Keratinocyte (primary cell): ENCODE data around the gene PTGDR2. TPM values are rescaled to one million over a fixed set of nuclear protein-coding genes. Genes with fewer than 3 reads are reported as not detected.

ENCODE experiments used
- DNase-seq: peaks from one replicate; pipeline ENCODE4 v3.0.0-alpha.2; 2011; ENCODE audit warnings: low read depth, missing footprints, low spot score
- FAIRE-seq: peaks from 2 replicates; lab custom pipeline; 2011; peaks lifted over from hg19 to GRCh38; lab: Jason Lieb, UNC
- H2AFZ ChIP-seq: 2 replicates; pipeline ENCODE4 v1.6.0; 2012; ENCODE audit warnings: low read length, control low read depth, inconsistent platforms; ENCODE audit not compliant: control insufficient read depth
- H3K27ac ChIP-seq: 2 replicates; pipeline ENCODE4 v1.5.1; 2011; ENCODE audit warnings: low read length; ENCODE audit not compliant: control insufficient read depth, insufficient read depth
- H3K27me3 ChIP-seq: 3 replicates; pipeline ENCODE4 v1.6.0; 2011; ENCODE audit warnings: low read length; ENCODE audit not compliant: control insufficient read depth, insufficient read depth; ENCODE audit errors: extremely low read depth
- H3K36me3 ChIP-seq, 2 experiments: 2 replicates in 1 of 2; 3 replicates in 1 of 2; pipeline ENCODE4 v1.5.1; 2011; ENCODE audit warnings: low read length in 2 of 2, mild to moderate bottlenecking in 1 of 2; ENCODE audit not compliant: control insufficient read depth in 2 of 2, insufficient read depth in 2 of 2; ENCODE audit errors: extremely low read depth in 1 of 2
- H3K4me1 ChIP-seq: 3 replicates; pipeline ENCODE4 v1.5.1; 2011; ENCODE audit warnings: low read length; ENCODE audit not compliant: control insufficient read depth, insufficient read depth; ENCODE audit errors: extremely low read depth
- H3K4me2 ChIP-seq: 3 replicates; pipeline ENCODE4 v1.6.0; 2011; ENCODE audit warnings: low read depth, low read length; ENCODE audit not compliant: control insufficient read depth, insufficient read depth; ENCODE audit errors: extremely low read depth
- H3K4me3 ChIP-seq, 3 experiments: fragments of 200-600 bp in 1 of 3; sonication (generic) in 1 of 3; 2 replicates in 2 of 3; 3 replicates in 1 of 3; pipeline ENCODE4 v1.5.1; 2011 to 2016; ENCODE audit warnings: low read length in 3 of 3, mild to moderate bottlenecking in 3 of 3, control low read depth in 2 of 3, inconsistent platforms in 1 of 3, low read depth in 1 of 3, mixed read lengths in 1 of 3, mixed run types in 1 of 3, moderate library complexity in 1 of 3; ENCODE audit not compliant: control insufficient read depth in 2 of 3, insufficient read depth in 2 of 3; ENCODE audit errors: extremely low read depth in 1 of 3
- H3K79me2 ChIP-seq: 2 replicates; pipeline ENCODE4 v1.6.0; 2012; ENCODE audit warnings: low read length; ENCODE audit not compliant: control insufficient read depth, insufficient read depth
- H3K9ac ChIP-seq: 3 replicates; pipeline ENCODE4 v1.6.0; 2011; ENCODE audit warnings: low read length; ENCODE audit not compliant: control insufficient read depth, insufficient read depth; ENCODE audit errors: extremely low read depth
- H3K9me1 ChIP-seq: 3 replicates; pipeline ENCODE4 v1.6.0; 2011; ENCODE audit warnings: low read length; ENCODE audit not compliant: control insufficient read depth, insufficient read depth; ENCODE audit errors: extremely low read depth
- H3K9me3 ChIP-seq: 2 replicates; pipeline ENCODE4 v1.5.1; 2012; ENCODE audit warnings: low read depth, low read length; ENCODE audit not compliant: control insufficient read depth
- H4K20me1 ChIP-seq: 3 replicates; pipeline ENCODE4 v1.6.0; 2011; ENCODE audit warnings: low read length; ENCODE audit not compliant: control insufficient read depth, insufficient read depth; ENCODE audit errors: extremely low read depth
- EZH2 ChIP-seq: IDR thresholded peaks from one replicate; pipeline ENCODE4 v1.6.1; 2012; ENCODE audit warnings: inconsistent platforms, mild to moderate bottlenecking, low read length, moderate library complexity
- dilution Hi-C: fragments of 300-500 bp; cut with MboI; formaldehyde crosslinking; loops from one replicate; pipeline ENCODE4 v1.7.0; 2020; ENCODE audit warnings: low sequenced_read_pairs; ENCODE audit not compliant: extremely low pct_ligation_motif_present
- polyA plus RNA-seq, 5 experiments: library from polyadenylated mRNA; depleted of rRNA in 3 of 5; stranded (reverse) in 3 of 5; stranded (forward) in 1 of 5; unstranded in 1 of 5; fragments of >200 nt; gene quantifications; 1 replicate in 1 of 5; 2 replicates in 3 of 5; 3 replicates in 1 of 5; pipeline versions ENCODE4 v1.2.1 to v1.2.3, GENCODE V29; 2011 to 2012; ENCODE audit warnings: missing spikeins in 2 of 5, low read depth in 1 of 5, low replicate concordance in 1 of 5
- TF ChIP-seq, protein P1 (sequence below), 3 experiments: IDR thresholded peaks in 1 of 3; conservative IDR thresholded peaks in 1 of 3; optimal IDR thresholded peaks in 1 of 3; 2 replicates in 2 of 3; 3 replicates in 1 of 3; pipeline versions ENCODE3 to v1.5.1; 2011; ENCODE audit warnings: low read length in 3 of 3, mild to moderate bottlenecking in 3 of 3, moderate library complexity in 2 of 3, control low read depth in 1 of 3, inconsistent platforms in 1 of 3; ENCODE audit not compliant: insufficient read depth in 2 of 3; ENCODE audit errors: extremely low read depth in 1 of 3

Gene PTGDR2
- polyA plus RNA-seq, 1 donor (not counting 4 experiments of a cell fraction or from before 2014, with no cell fraction given) = not detected

DNA sequence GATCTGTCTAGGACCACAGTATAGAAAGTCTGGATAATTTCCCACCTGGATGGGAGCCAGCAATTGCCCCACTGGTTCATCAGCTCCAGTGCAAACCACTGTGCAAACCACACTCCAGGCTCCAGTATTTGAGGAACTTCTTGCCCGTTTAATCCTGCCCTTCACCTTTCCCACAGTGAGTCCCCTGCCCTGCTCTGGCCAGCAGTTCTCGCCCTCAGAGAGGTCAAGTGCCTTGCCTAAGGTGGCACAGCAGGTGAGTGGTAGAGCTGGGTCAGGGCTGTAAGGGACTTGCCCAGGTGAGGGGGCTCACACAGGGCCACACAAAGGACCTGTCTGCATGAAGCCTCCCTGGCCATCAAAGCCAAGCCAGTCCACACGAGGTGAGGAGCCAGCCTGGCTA, 46.5 kb downstream of the PTGDR2 start:
- H3K27ac ChIP-seq = no peak overlapping the region
- no peak for TF ChIP-seq EZH2
- TF ChIP-seq, protein P1, sequence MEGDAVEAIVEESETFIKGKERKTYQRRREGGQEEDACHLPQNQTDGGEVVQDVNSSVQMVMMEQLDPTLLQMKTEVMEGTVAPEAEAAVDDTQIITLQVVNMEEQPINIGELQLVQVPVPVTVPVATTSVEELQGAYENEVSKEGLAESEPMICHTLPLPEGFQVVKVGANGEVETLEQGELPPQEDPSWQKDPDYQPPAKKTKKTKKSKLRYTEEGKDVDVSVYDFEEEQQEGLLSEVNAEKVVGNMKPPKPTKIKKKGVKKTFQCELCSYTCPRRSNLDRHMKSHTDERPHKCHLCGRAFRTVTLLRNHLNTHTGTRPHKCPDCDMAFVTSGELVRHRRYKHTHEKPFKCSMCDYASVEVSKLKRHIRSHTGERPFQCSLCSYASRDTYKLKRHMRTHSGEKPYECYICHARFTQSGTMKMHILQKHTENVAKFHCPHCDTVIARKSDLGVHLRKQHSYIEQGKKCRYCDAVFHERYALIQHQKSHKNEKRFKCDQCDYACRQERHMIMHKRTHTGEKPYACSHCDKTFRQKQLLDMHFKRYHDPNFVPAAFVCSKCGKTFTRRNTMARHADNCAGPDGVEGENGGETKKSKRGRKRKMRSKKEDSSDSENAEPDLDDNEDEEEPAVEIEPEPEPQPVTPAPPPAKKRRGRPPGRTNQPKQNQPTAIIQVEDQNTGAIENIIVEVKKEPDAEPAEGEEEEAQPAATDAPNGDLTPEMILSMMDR (optimal IDR thresholded peaks at IDR 0.05 in 1 of 3, IDR thresholded peaks at IDR 0.05 in 1 of 3, conservative IDR thresholded peaks at IDR 0.05 in 1 of 3; ENCODE audit: extremely low read depth in 1 of 3, insufficient read depth in 2 of 3, low read length in 3 of 3) = no peak
- FAIRE-seq (no peak), DNase-seq (no peak)
- no peaks in the 10 kb centered on the region for H3K9me3 ChIP-seq
- H3K4me1 ChIP-seq = no peaks in the 10 kb centered on the region
- H2AFZ ChIP-seq = no peak overlapping the region
- no peaks in the 10 kb centered on the region for H3K9me1 ChIP-seq
- H3K79me2 ChIP-seq = no peaks in the 10 kb centered on the region
- H3K9ac ChIP-seq = no peak overlapping the region
- dilution Hi-C loops = no loop called here
- H3K4me3 ChIP-seq = no peak overlapping the region
- no peaks in the 10 kb centered on the region for H4K20me1 ChIP-seq
- no peak overlapping the region for H3K4me2 ChIP-seq
- H3K27me3 ChIP-seq = no peaks in the 10 kb centered on the region
- H3K36me3 ChIP-seq = no peaks in the 10 kb centered on the region

DNA sequence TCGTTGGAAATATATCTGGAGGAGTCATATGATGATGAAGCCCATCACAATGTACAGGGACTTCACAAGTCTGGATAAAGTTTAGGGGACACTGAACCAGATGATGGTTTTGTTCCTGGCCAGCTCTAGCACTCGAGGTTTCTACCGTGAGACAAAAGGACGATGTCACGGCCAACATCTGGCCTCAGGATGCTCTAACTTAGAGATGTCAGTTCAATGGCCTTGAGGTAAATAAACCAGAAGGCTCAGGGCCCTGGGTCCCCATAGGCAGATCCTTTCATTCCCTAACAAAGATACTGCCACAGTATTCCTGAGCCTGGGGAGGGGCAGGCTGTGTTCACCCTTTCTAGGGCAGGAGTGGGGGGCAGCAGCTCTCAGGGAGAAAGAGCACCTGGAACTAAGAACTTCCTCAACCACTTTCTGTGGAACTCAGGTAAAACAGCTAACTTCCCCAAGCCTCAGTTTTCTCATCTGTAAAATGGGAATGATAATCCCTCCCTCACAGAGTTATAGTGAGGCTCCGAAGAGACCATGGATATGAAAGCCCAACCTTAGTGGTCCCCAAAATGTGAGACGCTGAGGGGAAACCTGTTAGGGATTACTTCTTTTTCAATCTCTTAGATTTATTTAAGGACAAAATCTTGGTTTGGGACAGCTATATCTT, 52.3 kb downstream of the PTGDR2 start:
- Histone ChIP-seq H3K4me3 (no peak overlapping the region), H4K20me1 (no peaks in the 10 kb centered on the region), H3K4me1 (no peaks in the 10 kb centered on the region), H3K9me3 (no peaks in the 10 kb centered on the region), H3K79me2 (no peaks in the 10 kb centered on the region), H3K27me3 (no peaks in the 10 kb centered on the region), H2AFZ (no peak overlapping the region), H3K36me3 (no peaks in the 10 kb centered on the region), H3K9me1 (no peaks in the 10 kb centered on the region), H3K9ac (no peak overlapping the region), H3K27ac (no peak overlapping the region), H3K4me2 (no peak overlapping the region)
- dilution Hi-C loops = no loop called here
- DNase-seq (no peak), FAIRE-seq (no peak)
- TF ChIP-seq EZH2 = no peak
- TF ChIP-seq, protein P1 (optimal IDR thresholded peaks at IDR 0.05 in 1 of 3, IDR thresholded peaks at IDR 0.05 in 1 of 3, conservative IDR thresholded peaks at IDR 0.05 in 1 of 3; ENCODE audit: extremely low read depth in 1 of 3, insufficient read depth in 2 of 3, low read length in 3 of 3) = no peak
